HepG2 (cell line): ENCODE results near the gene CHI3L1. TPM values are rescaled to one million over a fixed set of nuclear protein-coding genes. Genes with fewer than 3 reads are reported as not detected.

Source experiments
- ATAC-seq: fragments of 200-7000 bp; cut with Tn5 transposase; 3 replicates; pipeline ENCODE4 v1.9.1; 2020; ENCODE audit warnings: mild to moderate bottlenecking, moderate library complexity
- BruUV-seq: library from RNA; stranded (reverse); fragments of 400-500 nt; replicated peaks from 2 replicates; lab custom pipeline; 2021; lab: Mats Ljungman, UMichigan
- CTCF ChIA-PET: fragments of 300-600 bp; formaldehyde crosslinking; extraction: SDS; loops from one replicate; lab custom pipeline; 2021; ENCODE audit warnings: low total read pairs, inconsistent platforms, low intra/inter-chr PET ratio; lab: Yijun Ruan, JAX
- POLR2A ChIA-PET: fragments of 350-600 bp; sonication (Branson Sonifier 250); formaldehyde crosslinking; loops from one replicate; lab custom pipeline; 2020; ENCODE audit warnings: antibody characterized with exemption, inconsistent platforms; lab: Yijun Ruan, JAX
- DNase-seq: peaks from one replicate; pipeline ENCODE4 v3.0.0-alpha.2; 2015; ENCODE audit warnings: low spot score
- FAIRE-seq: peaks from 3 replicates; lab custom pipeline; 2011; peaks lifted over from hg19 to GRCh38; lab: Jason Lieb, UNC
- H2AFZ ChIP-seq: one replicate; pipeline ENCODE4 v1.6.1; 2011; ENCODE audit warnings: low read length, inconsistent platforms
- H3K27ac ChIP-seq: fragments of 300-600 bp; 3 replicates; pipeline ENCODE4 v1.8.0; 2011; ENCODE audit warnings: mixed run types, mild to moderate bottlenecking, mixed read lengths, low read length, inconsistent platforms; ENCODE audit not compliant: insufficient read depth; ENCODE audit errors: extremely low read length
- H3K27me3 ChIP-seq, 2 experiments: fragments of 200-600 bp in 1 of 2; 2 replicates in 1 of 2; 3 replicates in 1 of 2; pipeline versions ENCODE4 v1.6.0 to v1.8.0; 2011; ENCODE audit warnings: low read length in 2 of 2, mild to moderate bottlenecking in 2 of 2, moderate library complexity in 2 of 2, inconsistent platforms in 1 of 2; ENCODE audit not compliant: insufficient read depth in 2 of 2, control insufficient read depth in 1 of 2
- H3K36me3 ChIP-seq, 2 experiments: fragments of 200-600 bp in 1 of 2; replicated peaks in 1 of 2; 2 replicates in 1 of 2; 3 replicates in 1 of 2; pipeline versions ENCODE4 v1.5.1 to v1.8.0; 2011; ENCODE audit warnings: low read length in 2 of 2, inconsistent platforms in 1 of 2; ENCODE audit not compliant: insufficient read depth in 2 of 2, control insufficient read depth in 1 of 2
- H3K4me1 ChIP-seq: 2 replicates; pipeline ENCODE4 v1.5.1; 2012; ENCODE audit warnings: low read length, inconsistent platforms; ENCODE audit not compliant: insufficient read depth
- H3K4me2 ChIP-seq: 2 replicates; pipeline ENCODE4 v1.6.0; 2011; ENCODE audit warnings: low read depth, low read length, inconsistent platforms
- H3K4me3 ChIP-seq, 3 experiments: fragments of 200-600 bp in 1 of 3; sonication (generic), shearing (Covaris generic) in 1 of 3; replicated peaks in 1 of 3; 2 replicates each; pipeline ENCODE4 v1.5.1; 2011 to 2016; ENCODE audit warnings: low read length in 3 of 3, inconsistent platforms in 2 of 3, low read depth in 2 of 3, mild to moderate bottlenecking in 2 of 3, control low read depth in 1 of 3, mixed read lengths in 1 of 3; ENCODE audit not compliant: insufficient read depth in 1 of 3
- H3K79me2 ChIP-seq: one replicate; pipeline ENCODE4 v1.6.1; 2011; ENCODE audit warnings: low read length, inconsistent platforms; ENCODE audit not compliant: insufficient read depth
- H3K9ac ChIP-seq: 2 replicates; pipeline ENCODE4 v1.6.0; 2011; ENCODE audit warnings: mild to moderate bottlenecking, low read depth, low read length, inconsistent platforms; ENCODE audit not compliant: insufficient read depth
- H3K9me3 ChIP-seq: 2 replicates; pipeline ENCODE4 v1.5.1; 2012; ENCODE audit warnings: mild to moderate bottlenecking, low read length
- H4K20me1 ChIP-seq: 2 replicates; pipeline ENCODE4 v1.6.0; 2011; ENCODE audit warnings: inconsistent platforms, mild to moderate bottlenecking, low read length, moderate library complexity; ENCODE audit not compliant: insufficient read depth
- HMGXB4 ChIP-seq, 2 experiments: sonication (generic) in 1 of 2; formaldehyde crosslinking in 1 of 2; IDR thresholded peaks; 2 replicates each; pipeline versions ENCODE4 v1.4.0 to v1.6.1; 2018 to 2020; ENCODE audit warnings: missing genetic modification reagents in 2 of 2, borderline replicate concordance in 1 of 2, low read depth in 1 of 2, mild to moderate bottlenecking in 1 of 2, missing biosample characterization in 1 of 2
- KLF11 ChIP-seq: IDR thresholded peaks from 2 replicates; pipeline ENCODE4 v1.6.1; 2016; ENCODE audit warnings: missing compliant biosample characterization
- MEIS1 ChIP-seq: sonication (generic); formaldehyde crosslinking; IDR thresholded peaks from 2 replicates; pipeline ENCODE4 v1.9.0; 2021; ENCODE audit warnings: mild to moderate bottlenecking, missing genetic modification reagents, moderate library complexity, borderline replicate concordance
- NPAS2 ChIP-seq: sonication (generic); formaldehyde crosslinking; IDR thresholded peaks from 2 replicates; pipeline ENCODE4 v1.8.0; 2022; ENCODE audit warnings: mild to moderate bottlenecking, missing genetic modification reagents, borderline replicate concordance
- NR2C2 ChIP-seq: sonication (generic); formaldehyde crosslinking; IDR thresholded peaks from 2 replicates; pipeline ENCODE4 v1.4.0; 2020; ENCODE audit warnings: missing genetic modification reagents, mild to moderate bottlenecking, moderate library complexity, borderline replicate concordance
- PREB ChIP-seq: sonication (generic); formaldehyde crosslinking; IDR thresholded peaks from 2 replicates; pipeline ENCODE4 v1.4.0; 2020; ENCODE audit warnings: missing genetic modification reagents
- SIN3A ChIP-seq: IDR thresholded peaks from 2 replicates; pipeline ENCODE4 v1.6.1; 2011; ENCODE audit warnings: low read depth, mild to moderate bottlenecking, control low read depth, low read length, borderline replicate concordance
- ZFP36L1 ChIP-seq: sonication (generic); formaldehyde crosslinking; IDR thresholded peaks from 2 replicates; pipeline ENCODE4 v1.8.0; 2022; ENCODE audit warnings: mild to moderate bottlenecking, missing genetic modification reagents, moderate library complexity
- ZUFSP ChIP-seq: sonication (generic); formaldehyde crosslinking; IDR thresholded peaks from 2 replicates; pipeline ENCODE4 v1.9.0; 2021; ENCODE audit warnings: missing genetic modification reagents, mild to moderate bottlenecking, borderline replicate concordance
- WGBS: methylation state at CpG from one replicate; pipeline ENCODE4 v1.1.6; 2017; ENCODE audit warnings: low lambda C conversion rate; 5-methylcytosine and 5-hydroxymethylcytosine counted together
- in situ Hi-C: cut with HindIII; loops from 2 replicates; pipeline ENCODE4 v1.10.0; 2017; ENCODE audit warnings: low pct_unique_long_range_greater_than_20kb; ENCODE audit not compliant: extremely low pct_ligation_motif_present
- intact Hi-C: fragments of 100-400 bp; cut with micrococcal nuclease; formaldehyde crosslinking; loops from one replicate; pipeline ENCODE4 v1.10.0; 2022; ENCODE audit not compliant: unreplicated experiment
- polyA plus RNA-seq, 8 experiments: library from polyadenylated mRNA; depleted of rRNA in 3 of 8; stranded (reverse) in 7 of 8; unstranded in 1 of 8; fragments of >200 nt; fragmentation: Illumina TruSeq in 4 of 8; extraction: Trizol in 4 of 8; gene quantifications; 2 replicates each; pipeline versions ENCODE4 v1.2.1 to v1.2.3, GENCODE V29; 2011 to 2016; ENCODE audit warnings: low read depth in 4 of 8, missing spikeins in 1 of 8, mixed read lengths in 1 of 8; ENCODE audit not compliant: insufficient read depth in 1 of 8
- total RNA-seq, 5 experiments: library from RNA; depleted of rRNA; stranded (reverse); fragments of >200 nt; fragmentation: Illumina TruSeq; extraction: Trizol; gene quantifications; 2 replicates each; pipeline ENCODE4 v1.2.3, GENCODE V29; 2016; ENCODE audit warnings: low read depth in 1 of 5
- TF ChIP-seq, protein P1 (sequence below): IDR thresholded peaks from 2 replicates; pipeline ENCODE4 v1.6.1; 2016; ENCODE audit warnings: low read depth, missing genetic modification reagents, missing compliant biosample characterization
- TF ChIP-seq, protein P2 (sequence below): sonication (generic); formaldehyde crosslinking; IDR thresholded peaks from 2 replicates; pipeline ENCODE4 v1.4.0; 2020; ENCODE audit warnings: missing genetic modification reagents, mild to moderate bottlenecking, borderline replicate concordance

The CHI3L1 gene
- total and polyA plus RNA-seq, 2 of the 13 experiments (the other 11 are each of a cell fraction or from before 2014, with no cell fraction given), result 0.09 to 0.13 TPM

- FAIRE-seq, result no peak
- TF ChIP-seq PREB (CRISPR knock-in tag) (no peak), NR2C2 (CRISPR knock-in tag) (no peak), HMGXB4 (CRISPR knock-in tag; IDR thresholded peaks at IDR 0.05; ENCODE audit: borderline replicate concordance in 1 of 2, low read depth in 1 of 2) (no peak), KLF11 (CRISPR knock-in tag) (no peak), ZUFSP (CRISPR knock-in tag) (no peak), MEIS1 (CRISPR knock-in tag) (no peak), NPAS2 (CRISPR knock-in tag) (no peak), SIN3A (no peak), ZFP36L1 (CRISPR knock-in tag) (no peak)
- TF ChIP-seq, protein P1, sequence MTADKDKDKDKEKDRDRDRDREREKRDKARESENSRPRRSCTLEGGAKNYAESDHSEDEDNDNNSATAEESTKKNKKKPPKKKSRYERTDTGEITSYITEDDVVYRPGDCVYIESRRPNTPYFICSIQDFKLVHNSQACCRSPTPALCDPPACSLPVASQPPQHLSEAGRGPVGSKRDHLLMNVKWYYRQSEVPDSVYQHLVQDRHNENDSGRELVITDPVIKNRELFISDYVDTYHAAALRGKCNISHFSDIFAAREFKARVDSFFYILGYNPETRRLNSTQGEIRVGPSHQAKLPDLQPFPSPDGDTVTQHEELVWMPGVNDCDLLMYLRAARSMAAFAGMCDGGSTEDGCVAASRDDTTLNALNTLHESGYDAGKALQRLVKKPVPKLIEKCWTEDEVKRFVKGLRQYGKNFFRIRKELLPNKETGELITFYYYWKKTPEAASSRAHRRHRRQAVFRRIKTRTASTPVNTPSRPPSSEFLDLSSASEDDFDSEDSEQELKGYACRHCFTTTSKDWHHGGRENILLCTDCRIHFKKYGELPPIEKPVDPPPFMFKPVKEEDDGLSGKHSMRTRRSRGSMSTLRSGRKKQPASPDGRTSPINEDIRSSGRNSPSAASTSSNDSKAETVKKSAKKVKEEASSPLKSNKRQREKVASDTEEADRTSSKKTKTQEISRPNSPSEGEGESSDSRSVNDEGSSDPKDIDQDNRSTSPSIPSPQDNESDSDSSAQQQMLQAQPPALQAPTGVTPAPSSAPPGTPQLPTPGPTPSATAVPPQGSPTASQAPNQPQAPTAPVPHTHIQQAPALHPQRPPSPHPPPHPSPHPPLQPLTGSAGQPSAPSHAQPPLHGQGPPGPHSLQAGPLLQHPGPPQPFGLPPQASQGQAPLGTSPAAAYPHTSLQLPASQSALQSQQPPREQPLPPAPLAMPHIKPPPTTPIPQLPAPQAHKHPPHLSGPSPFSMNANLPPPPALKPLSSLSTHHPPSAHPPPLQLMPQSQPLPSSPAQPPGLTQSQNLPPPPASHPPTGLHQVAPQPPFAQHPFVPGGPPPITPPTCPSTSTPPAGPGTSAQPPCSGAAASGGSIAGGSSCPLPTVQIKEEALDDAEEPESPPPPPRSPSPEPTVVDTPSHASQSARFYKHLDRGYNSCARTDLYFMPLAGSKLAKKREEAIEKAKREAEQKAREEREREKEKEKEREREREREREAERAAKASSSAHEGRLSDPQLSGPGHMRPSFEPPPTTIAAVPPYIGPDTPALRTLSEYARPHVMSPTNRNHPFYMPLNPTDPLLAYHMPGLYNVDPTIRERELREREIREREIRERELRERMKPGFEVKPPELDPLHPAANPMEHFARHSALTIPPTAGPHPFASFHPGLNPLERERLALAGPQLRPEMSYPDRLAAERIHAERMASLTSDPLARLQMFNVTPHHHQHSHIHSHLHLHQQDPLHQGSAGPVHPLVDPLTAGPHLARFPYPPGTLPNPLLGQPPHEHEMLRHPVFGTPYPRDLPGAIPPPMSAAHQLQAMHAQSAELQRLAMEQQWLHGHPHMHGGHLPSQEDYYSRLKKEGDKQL (CRISPR knock-in tag), result no peak
- TF ChIP-seq, protein P2, sequence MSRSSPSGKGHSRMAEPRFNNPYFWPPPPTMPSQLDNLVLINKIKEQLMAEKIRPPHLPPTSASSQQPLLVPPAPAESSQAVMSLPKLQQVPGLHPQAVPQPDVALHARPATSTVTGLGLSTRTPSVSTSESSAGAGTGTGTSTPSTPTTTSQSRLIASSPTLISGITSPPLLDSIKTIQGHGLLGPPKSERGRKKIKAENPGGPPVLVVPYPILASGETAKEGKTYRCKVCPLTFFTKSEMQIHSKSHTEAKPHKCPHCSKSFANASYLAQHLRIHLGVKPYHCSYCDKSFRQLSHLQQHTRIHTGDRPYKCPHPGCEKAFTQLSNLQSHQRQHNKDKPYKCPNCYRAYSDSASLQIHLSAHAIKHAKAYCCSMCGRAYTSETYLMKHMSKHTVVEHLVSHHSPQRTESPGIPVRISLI (CRISPR knock-in tag), result no peak
Measured at GRCh38 chr1:203130358-203130985, 56.0 kb downstream of the CHI3L1 start.

More at GRCh38 chr1:203130358-203130985, 56.0 kb downstream of the CHI3L1 start:
- H3K27ac ChIP-seq, result no peak overlapping the region
- WGBS, result 33% methylated on average over 3 of the region's 3 CpGs
- no peak for ATAC-seq
- POLR2A ChIA-PET, result no interaction called here
- no peaks in the 10 kb centered on the region for H3K36me3 ChIP-seq
- peaks cover 23% of the 10 kb centered on the region; the same call in 1 of the 2 replicates for H3K4me1 ChIP-seq
- no peak overlapping the region for H3K4me3 ChIP-seq
- no peak overlapping the region for H3K4me2 ChIP-seq
- intact Hi-C loops (no loop called here), in situ Hi-C loops (no loop called here)
- H3K9me3 ChIP-seq, result no peaks in the 10 kb centered on the region
- H2AFZ ChIP-seq, result no peak overlapping the region
- no peaks in the 10 kb centered on the region for H3K79me2 ChIP-seq
- no peak for DNase-seq
- peaks cover 7 to 30% of the 10 kb centered on the region in 2 experiments; a peak in 4 of 5 replicates for H3K27me3 ChIP-seq
- no peaks in the 10 kb centered on the region for H4K20me1 ChIP-seq
- no peak overlapping the region for H3K9ac ChIP-seq
- no TSS peak for BruUV-seq
- CTCF ChIA-PET, result no interaction called here
